PC-3 (cell line): Measurements from ENCODE around the gene CAMTA1.

Source experiments
- CTCF ChIP-seq: fragments of 300-600 bp; sonication (generic); conservative IDR thresholded peaks from 2 replicates; pipeline ENCODE4 v1.5.1; 2017; ENCODE audit warnings: antibody characterized with exemption, low read depth, mild to moderate bottlenecking, low read length
- EZH2 ChIP-seq: fragments of 300-600 bp; sonication (generic); IDR thresholded peaks from one replicate; pipeline ENCODE4 v1.6.1; 2017; ENCODE audit warnings: antibody characterized with exemption, mild to moderate bottlenecking, low read length; ENCODE audit not compliant: unreplicated experiment

- TF ChIP-seq CTCF (no peak), EZH2 (no peak)
Measured at GRCh38 chr1:6897138-6897537, 111.9 kb downstream of the CAMTA1 start.
